ENCODE results near the gene CAVIN2.

The CAVIN2 gene

GRCh38 chr2:191857886-191858285, 11.0 kb upstream of the CAVIN2 start:
- no peaks in the 10 kb centered on the region for H3K27me3 Mint-ChIP-seq (ENCODE audit: low read depth)
- no peak overlapping the region for H3K4me3 Mint-ChIP-seq
- no peaks in the 10 kb centered on the region for H3K36me3 Mint-ChIP-seq (ENCODE audit: low read depth)
- H3K27ac Mint-ChIP-seq = no peak overlapping the region
- H3K9me3 Mint-ChIP-seq = no peaks in the 10 kb centered on the region
- no peak for TF ChIP-seq CTCF (IDR thresholded peaks at IDR 0.05; ENCODE audit: unreplicated experiment in 3 of 3)
- H3K4me1 Mint-ChIP-seq = peaks cover 30% of the 10 kb centered on the region

GRCh38 chr2:191857259-191857805, 10.4 kb upstream of the CAVIN2 start:
- no peak overlapping the region for H3K27ac Mint-ChIP-seq
- H3K9me3 Mint-ChIP-seq = no peaks in the 10 kb centered on the region
- TF ChIP-seq CTCF (IDR thresholded peaks at IDR 0.05; ENCODE audit: unreplicated experiment in 3 of 3) = no peak
- H3K4me1 Mint-ChIP-seq = peaks cover 29% of the 10 kb centered on the region
- H3K36me3 Mint-ChIP-seq (ENCODE audit: low read depth) = no peaks in the 10 kb centered on the region
- H3K4me3 Mint-ChIP-seq = no peak overlapping the region
- no peaks in the 10 kb centered on the region for H3K27me3 Mint-ChIP-seq (ENCODE audit: low read depth)

GRCh38 chr2:191856111-191856876, 9.4 kb upstream of the CAVIN2 start:
- Mint-ChIP-seq H3K4me1 (peaks cover 21% of the 10 kb centered on the region), H3K27ac (peak overlapping the region in 2 of 3 experiments; percentile 3 to 59), H3K36me3 (ENCODE audit: low read depth) (no peaks in the 10 kb centered on the region), H3K27me3 (ENCODE audit: low read depth) (no peaks in the 10 kb centered on the region), H3K9me3 (no peaks in the 10 kb centered on the region), H3K4me3 (no peak overlapping the region)
- no peak for TF ChIP-seq CTCF (IDR thresholded peaks at IDR 0.05; ENCODE audit: unreplicated experiment in 3 of 3)

GRCh38 chr2:191855382-191855781, 8.5 kb upstream of the CAVIN2 start:
- Mint-ChIP-seq H3K4me1 (peaks cover 21% of the 10 kb centered on the region), H3K27ac (peak overlapping the region; percentile 0 to 64 (median 30)), H3K4me3 (no peak overlapping the region), H3K9me3 (no peaks in the 10 kb centered on the region), H3K27me3 (ENCODE audit: low read depth) (no peaks in the 10 kb centered on the region), H3K36me3 (ENCODE audit: low read depth) (no peaks in the 10 kb centered on the region)
- no peak for TF ChIP-seq CTCF (IDR thresholded peaks at IDR 0.05; ENCODE audit: unreplicated experiment in 3 of 3)

- Mint-ChIP-seq H3K36me3 (ENCODE audit: low read depth) (no peaks in the 10 kb centered on the region), H3K27me3 (ENCODE audit: low read depth) (no peaks in the 10 kb centered on the region), H3K4me1 (peaks cover 21% of the 10 kb centered on the region), H3K4me3 (no peak overlapping the region), H3K27ac (peak overlapping the region; percentile 0 to 73 (median 54)), H3K9me3 (no peaks in the 10 kb centered on the region)
- no peak for TF ChIP-seq CTCF (IDR thresholded peaks at IDR 0.05; ENCODE audit: unreplicated experiment in 3 of 3)
These were observed 7.8 kb upstream of the CAVIN2 start for GRCh38 chr2:191854382-191855372.
